ENCODE data around the gene KCNH5.

DNA sequence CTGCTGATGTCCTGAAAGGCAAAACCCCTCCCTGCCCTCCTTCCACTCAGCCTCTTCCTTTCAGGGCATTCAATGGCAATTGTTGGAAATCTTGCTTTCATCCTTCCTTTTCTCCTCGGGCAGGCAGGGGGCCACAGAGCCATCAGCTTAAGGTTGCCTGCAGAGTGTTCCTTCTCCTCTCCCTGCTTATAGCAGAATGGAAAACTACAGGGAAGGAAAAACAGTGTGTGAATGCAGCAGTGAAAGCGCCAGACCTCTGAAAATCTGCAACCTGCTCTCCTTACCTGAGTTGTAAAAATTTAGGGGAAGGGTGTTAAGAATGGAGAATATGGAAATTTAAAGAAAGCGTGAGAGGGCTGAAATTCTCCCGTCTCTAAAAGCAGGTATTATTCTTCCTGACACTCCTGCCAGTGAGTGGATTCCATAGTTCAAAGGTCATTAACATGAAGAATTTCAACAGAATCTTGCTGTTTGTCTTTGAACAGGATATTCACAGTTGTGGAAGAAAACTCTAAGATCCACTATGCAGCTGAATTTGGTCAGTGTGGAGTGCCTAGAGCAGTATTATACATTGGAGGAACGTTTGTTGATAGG is 348.8 kb downstream of the KCNH5 start:
- TF ChIP-seq, protein P1, sequence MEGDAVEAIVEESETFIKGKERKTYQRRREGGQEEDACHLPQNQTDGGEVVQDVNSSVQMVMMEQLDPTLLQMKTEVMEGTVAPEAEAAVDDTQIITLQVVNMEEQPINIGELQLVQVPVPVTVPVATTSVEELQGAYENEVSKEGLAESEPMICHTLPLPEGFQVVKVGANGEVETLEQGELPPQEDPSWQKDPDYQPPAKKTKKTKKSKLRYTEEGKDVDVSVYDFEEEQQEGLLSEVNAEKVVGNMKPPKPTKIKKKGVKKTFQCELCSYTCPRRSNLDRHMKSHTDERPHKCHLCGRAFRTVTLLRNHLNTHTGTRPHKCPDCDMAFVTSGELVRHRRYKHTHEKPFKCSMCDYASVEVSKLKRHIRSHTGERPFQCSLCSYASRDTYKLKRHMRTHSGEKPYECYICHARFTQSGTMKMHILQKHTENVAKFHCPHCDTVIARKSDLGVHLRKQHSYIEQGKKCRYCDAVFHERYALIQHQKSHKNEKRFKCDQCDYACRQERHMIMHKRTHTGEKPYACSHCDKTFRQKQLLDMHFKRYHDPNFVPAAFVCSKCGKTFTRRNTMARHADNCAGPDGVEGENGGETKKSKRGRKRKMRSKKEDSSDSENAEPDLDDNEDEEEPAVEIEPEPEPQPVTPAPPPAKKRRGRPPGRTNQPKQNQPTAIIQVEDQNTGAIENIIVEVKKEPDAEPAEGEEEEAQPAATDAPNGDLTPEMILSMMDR (IDR thresholded peaks at IDR 0.05; ENCODE audit: low read depth, low read length, missing input control) = no peak
- no peak for TF ChIP-seq JUND (IDR thresholded peaks at IDR 0.05)
- TF ChIP-seq, protein P2, sequence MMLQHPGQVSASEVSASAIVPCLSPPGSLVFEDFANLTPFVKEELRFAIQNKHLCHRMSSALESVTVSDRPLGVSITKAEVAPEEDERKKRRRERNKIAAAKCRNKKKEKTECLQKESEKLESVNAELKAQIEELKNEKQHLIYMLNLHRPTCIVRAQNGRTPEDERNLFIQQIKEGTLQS (IDR thresholded peaks at IDR 0.05) = no peak
- TF ChIP-seq RXRA (IDR thresholded peaks at IDR 0.05) = peak in 1 of 2 donors; percentile 19
- no peak for TF ChIP-seq GABPA (IDR thresholded peaks at IDR 0.05 in 1 of 2, conservative IDR thresholded peaks at IDR 0.05 in 1 of 2)
- TF ChIP-seq TAF1 (conservative IDR thresholded peaks at IDR 0.05) = no peak
- TF ChIP-seq HNF4A (conservative IDR thresholded peaks at IDR 0.05) = peak; percentile 57 to 62
- TF ChIP-seq RAD21 (IDR thresholded peaks at IDR 0.05) = no peak
- TF ChIP-seq SP1 (IDR thresholded peaks at IDR 0.05) = peak; percentile 30
- TF ChIP-seq YY1 (IDR thresholded peaks at IDR 0.05) = no peak
- TF ChIP-seq, protein P3, sequence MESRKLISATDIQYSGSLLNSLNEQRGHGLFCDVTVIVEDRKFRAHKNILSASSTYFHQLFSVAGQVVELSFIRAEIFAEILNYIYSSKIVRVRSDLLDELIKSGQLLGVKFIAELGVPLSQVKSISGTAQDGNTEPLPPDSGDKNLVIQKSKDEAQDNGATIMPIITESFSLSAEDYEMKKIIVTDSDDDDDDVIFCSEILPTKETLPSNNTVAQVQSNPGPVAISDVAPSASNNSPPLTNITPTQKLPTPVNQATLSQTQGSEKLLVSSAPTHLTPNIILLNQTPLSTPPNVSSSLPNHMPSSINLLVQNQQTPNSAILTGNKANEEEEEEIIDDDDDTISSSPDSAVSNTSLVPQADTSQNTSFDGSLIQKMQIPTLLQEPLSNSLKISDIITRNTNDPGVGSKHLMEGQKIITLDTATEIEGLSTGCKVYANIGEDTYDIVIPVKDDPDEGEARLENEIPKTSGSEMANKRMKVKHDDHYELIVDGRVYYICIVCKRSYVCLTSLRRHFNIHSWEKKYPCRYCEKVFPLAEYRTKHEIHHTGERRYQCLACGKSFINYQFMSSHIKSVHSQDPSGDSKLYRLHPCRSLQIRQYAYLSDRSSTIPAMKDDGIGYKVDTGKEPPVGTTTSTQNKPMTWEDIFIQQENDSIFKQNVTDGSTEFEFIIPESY (IDR thresholded peaks at IDR 0.05) = no peak

Data from liver (tissue), 3 donors.